B cell (primary cell): Measurements from ENCODE around the gene GYS2.

ENCODE experiments used
- EZH2 ChIP-seq: IDR thresholded peaks from 2 replicates; pipeline ENCODE4 v1.6.1; 2012; ENCODE audit warnings: borderline replicate concordance, low read depth, mild to moderate bottlenecking, moderate library complexity, low read length; ENCODE audit not compliant: insufficient read depth, poor library complexity, severe bottlenecking
- TF ChIP-seq, protein P1 (sequence below): fragments of 200-600 bp; IDR thresholded peaks from one replicate; pipeline ENCODE4 v1.8.0; 2022; ENCODE audit warnings: antibody characterized with exemption, mild to moderate bottlenecking

DNA sequence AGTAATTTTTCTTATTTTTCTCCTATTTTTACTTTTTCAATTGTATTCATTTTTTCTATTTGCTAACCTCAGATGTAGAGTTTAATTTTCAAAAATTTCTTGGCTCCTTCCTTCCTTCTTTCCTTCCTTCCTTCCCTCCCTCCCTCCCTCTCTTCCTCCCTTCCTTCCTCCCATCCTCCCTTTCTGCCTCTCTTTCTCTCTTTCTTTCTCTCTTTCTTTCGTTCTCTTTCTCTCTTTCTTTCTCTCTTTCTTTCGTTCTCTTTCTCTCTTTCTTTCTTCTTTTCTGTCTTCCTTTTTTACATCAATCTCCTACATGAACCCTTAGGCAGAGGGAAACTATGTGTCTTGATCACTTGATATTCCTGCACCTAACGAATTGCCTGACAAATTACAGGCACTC lies 12.4 kb upstream of the GYS2 start:
- TF ChIP-seq, protein P1, sequence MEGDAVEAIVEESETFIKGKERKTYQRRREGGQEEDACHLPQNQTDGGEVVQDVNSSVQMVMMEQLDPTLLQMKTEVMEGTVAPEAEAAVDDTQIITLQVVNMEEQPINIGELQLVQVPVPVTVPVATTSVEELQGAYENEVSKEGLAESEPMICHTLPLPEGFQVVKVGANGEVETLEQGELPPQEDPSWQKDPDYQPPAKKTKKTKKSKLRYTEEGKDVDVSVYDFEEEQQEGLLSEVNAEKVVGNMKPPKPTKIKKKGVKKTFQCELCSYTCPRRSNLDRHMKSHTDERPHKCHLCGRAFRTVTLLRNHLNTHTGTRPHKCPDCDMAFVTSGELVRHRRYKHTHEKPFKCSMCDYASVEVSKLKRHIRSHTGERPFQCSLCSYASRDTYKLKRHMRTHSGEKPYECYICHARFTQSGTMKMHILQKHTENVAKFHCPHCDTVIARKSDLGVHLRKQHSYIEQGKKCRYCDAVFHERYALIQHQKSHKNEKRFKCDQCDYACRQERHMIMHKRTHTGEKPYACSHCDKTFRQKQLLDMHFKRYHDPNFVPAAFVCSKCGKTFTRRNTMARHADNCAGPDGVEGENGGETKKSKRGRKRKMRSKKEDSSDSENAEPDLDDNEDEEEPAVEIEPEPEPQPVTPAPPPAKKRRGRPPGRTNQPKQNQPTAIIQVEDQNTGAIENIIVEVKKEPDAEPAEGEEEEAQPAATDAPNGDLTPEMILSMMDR: no peak
- no peak for TF ChIP-seq EZH2
